ENCODE results near the gene AOPEP. TPM values are rescaled to one million over a fixed set of nuclear protein-coding genes. Genes with fewer than 3 reads are reported as not detected.

AOPEP gene
- total RNA-seq, 1 donor from 2014 or later = 16.6 TPM

- Histone ChIP-seq H4K20me1 (ENCODE audit: low read depth) (no peaks in the 10 kb centered on the region), H2AFZ (replicated peaks) (no peak overlapping the region), H3K79me2 (ENCODE audit: low read depth) (no peaks in the 10 kb centered on the region), H3K4me1 (peaks cover 43% of the 10 kb centered on the region), H3K27ac (no peak overlapping the region), H3K27me3 (no peaks in the 10 kb centered on the region), H3K9me3 (ENCODE audit: low read depth) (no peaks in the 10 kb centered on the region), H3F3A (ENCODE audit: low read depth) (peaks cover 25% of the 10 kb centered on the region), H3K36me3 (no peaks in the 10 kb centered on the region), H3K4me3 (no peak overlapping the region), H3K4me2 (no peak overlapping the region), H3K9ac (no peak overlapping the region)
- no peak overlapping the region for H3K4me3 Mint-ChIP-seq
- no peak for TF ChIP-seq EZH2phosphoT487 (IDR thresholded peaks at IDR 0.05)
- TF ChIP-seq CTCF (IDR thresholded peaks at IDR 0.05) = no peak
- TF ChIP-seq EZH2 (IDR thresholded peaks at IDR 0.05) = no peak
- peaks cover 2% of the 10 kb centered on the region for H3K27me3 Mint-ChIP-seq (ENCODE audit: insufficient read depth, low read depth)
- peaks cover 70% of the 10 kb centered on the region for H3K4me1 Mint-ChIP-seq
- no peaks in the 10 kb centered on the region for H3K36me3 Mint-ChIP-seq
- DNase-seq (ENCODE audit: low spot score) = no peak
- H3K9me3 Mint-ChIP-seq = no peaks in the 10 kb centered on the region
- no peak overlapping the region for H3K27ac Mint-ChIP-seq
Observed at GRCh38 chr9:94916956-94917355, 190.5 kb downstream of the AOPEP start.

GRCh38 chr9:94918038-94918753 is 191.7 kb downstream of the AOPEP start:
- Histone ChIP-seq H3K79me2 (ENCODE audit: low read depth) (no peaks in the 10 kb centered on the region), H3F3A (ENCODE audit: low read depth) (peaks cover 20% of the 10 kb centered on the region), H3K9ac (no peak overlapping the region), H3K4me2 (no peak overlapping the region), H3K27ac (no peak overlapping the region), H2AFZ (replicated peaks) (no peak overlapping the region), H3K4me3 (no peak overlapping the region), H4K20me1 (ENCODE audit: low read depth) (no peaks in the 10 kb centered on the region), H3K4me1 (peaks cover 50% of the 10 kb centered on the region), H3K27me3 (no peaks in the 10 kb centered on the region), H3K9me3 (ENCODE audit: low read depth) (no peaks in the 10 kb centered on the region), H3K36me3 (no peaks in the 10 kb centered on the region)
- no peak overlapping the region for H3K27ac Mint-ChIP-seq
- H3K27me3 Mint-ChIP-seq (ENCODE audit: insufficient read depth, low read depth) = peaks cover 2% of the 10 kb centered on the region
- no peak for DNase-seq (ENCODE audit: low spot score)
- no peak overlapping the region for H3K4me3 Mint-ChIP-seq
- H3K9me3 Mint-ChIP-seq = no peaks in the 10 kb centered on the region
- peaks cover 69% of the 10 kb centered on the region for H3K4me1 Mint-ChIP-seq
- TF ChIP-seq CTCF (IDR thresholded peaks at IDR 0.05) (no peak), EZH2 (IDR thresholded peaks at IDR 0.05) (no peak), EZH2phosphoT487 (IDR thresholded peaks at IDR 0.05) (no peak)
- no peaks in the 10 kb centered on the region for H3K36me3 Mint-ChIP-seq

GRCh38 chr9:94919376-94920098 is 193.0 kb downstream of the AOPEP start:
- Histone ChIP-seq H3K79me2 (ENCODE audit: low read depth) (no peaks in the 10 kb centered on the region), H3K27me3 (no peaks in the 10 kb centered on the region), H3F3A (ENCODE audit: low read depth) (peaks cover 24% of the 10 kb centered on the region), H3K27ac (no peak overlapping the region), H3K36me3 (no peaks in the 10 kb centered on the region), H3K4me2 (no peak overlapping the region), H3K9ac (no peak overlapping the region), H3K9me3 (ENCODE audit: low read depth) (no peaks in the 10 kb centered on the region), H3K4me3 (no peak overlapping the region), H4K20me1 (ENCODE audit: low read depth) (no peaks in the 10 kb centered on the region), H3K4me1 (peaks cover 52% of the 10 kb centered on the region), H2AFZ (replicated peaks) (no peak overlapping the region)
- Mint-ChIP-seq H3K27ac (no peak overlapping the region), H3K4me3 (no peak overlapping the region), H3K9me3 (no peaks in the 10 kb centered on the region), H3K4me1 (peaks cover 70% of the 10 kb centered on the region), H3K36me3 (peaks cover 2% of the 10 kb centered on the region), H3K27me3 (ENCODE audit: insufficient read depth, low read depth) (peaks cover 2% of the 10 kb centered on the region)
- TF ChIP-seq EZH2phosphoT487 (IDR thresholded peaks at IDR 0.05) (no peak), EZH2 (IDR thresholded peaks at IDR 0.05) (no peak), CTCF (IDR thresholded peaks at IDR 0.05) (no peak)
- no peak for DNase-seq (ENCODE audit: low spot score)
